OCI-LY7 (cell line): ENCODE results near the gene JAM3. TPM values are rescaled to one million over a fixed set of nuclear protein-coding genes. Genes with fewer than 3 reads are reported as not detected.

Experiments
- BruUV-seq: library from RNA; stranded (reverse); fragments of 400-500 nt; replicated peaks from 2 replicates; lab custom pipeline; 2021; lab: Mats Ljungman, UMichigan
- CTCF ChIA-PET: fragments of 300-600 bp; sonication (Branson Sonifier 250); formaldehyde crosslinking; loops from one replicate; lab custom pipeline; 2022; ENCODE audit warnings: antibody characterized with exemption; ENCODE audit not compliant: unreplicated experiment; lab: Charles Lee
- POLR2A ChIA-PET: fragments of 300-600 bp; sonication (Branson Sonifier 250); formaldehyde crosslinking; loops from one replicate; lab custom pipeline; 2022; ENCODE audit warnings: antibody characterized with exemption; lab: Charles Lee
- DNase-seq: peaks from one replicate; pipeline ENCODE4 v3.0.0-alpha.2; 2015; ENCODE audit warnings: low spot score
- H2AFZ ChIP-seq: fragments of 200-600 bp; sonication (generic), shearing (Covaris generic); 2 replicates; pipeline ENCODE4 v1.6.1; 2014; ENCODE audit warnings: mild to moderate bottlenecking, antibody characterized with exemption, low read length, moderate library complexity
- H3K27ac ChIP-seq: fragments of 200-600 bp; sonication (generic); 2 replicates; pipeline ENCODE4 v1.5.1; 2014; ENCODE audit warnings: mixed run types, low read depth, mild to moderate bottlenecking, moderate library complexity, low read length, inconsistent platforms; ENCODE audit not compliant: poor library complexity, severe bottlenecking
- H3K36me3 ChIP-seq: fragments of 200-600 bp; sonication (generic); 2 replicates; pipeline ENCODE4 v1.6.1; 2014; ENCODE audit warnings: mild to moderate bottlenecking, antibody characterized with exemption, low read length, moderate library complexity, mixed read lengths; ENCODE audit not compliant: insufficient read depth
- H3K4me1 ChIP-seq: fragments of 200-600 bp; sonication (generic); 2 replicates; pipeline ENCODE4 v1.5.1; 2014; ENCODE audit warnings: mild to moderate bottlenecking, low read length; ENCODE audit not compliant: insufficient read depth, poor library complexity, severe bottlenecking
- H3K4me2 ChIP-seq: fragments of 200-600 bp; sonication (generic); 2 replicates; pipeline ENCODE4 v1.6.1; 2014; ENCODE audit warnings: mild to moderate bottlenecking, low read length
- H3K4me3 ChIP-seq: fragments of 200-600 bp; sonication (generic); 2 replicates; pipeline ENCODE4 v1.5.1; 2014; ENCODE audit warnings: mild to moderate bottlenecking, low read depth, low read length; ENCODE audit not compliant: poor library complexity, severe bottlenecking
- H3K79me2 ChIP-seq: fragments of 200-600 bp; sonication (generic); 2 replicates; pipeline ENCODE4 v1.6.1; 2016; ENCODE audit warnings: low read depth, mild to moderate bottlenecking, low read length, moderate library complexity, mixed read lengths; ENCODE audit not compliant: insufficient read depth
- H3K9me2 ChIP-seq: fragments of 200-600 bp; sonication (generic); 2 replicates; pipeline ENCODE4 v1.6.1; 2016; ENCODE audit warnings: mild to moderate bottlenecking, low read length, mixed read lengths; ENCODE audit not compliant: insufficient read depth
- H3K9me3 ChIP-seq: fragments of 200-600 bp; sonication (generic); 2 replicates; pipeline ENCODE4 v1.6.1; 2014; ENCODE audit warnings: mild to moderate bottlenecking, mixed run types, low read length, mixed read lengths
- H4K20me1 ChIP-seq: fragments of 200-600 bp; sonication (generic); 2 replicates; pipeline ENCODE4 v1.6.1; 2014; ENCODE audit warnings: mild to moderate bottlenecking, antibody characterized with exemption, low read length, moderate library complexity, mixed read lengths; ENCODE audit not compliant: insufficient read depth
- EZH2phosphoT487 ChIP-seq: fragments of 200-600 bp; sonication (generic); IDR thresholded peaks from 2 replicates; pipeline ENCODE4 v1.6.1; 2018; ENCODE audit warnings: low read depth, borderline replicate concordance, mild to moderate bottlenecking, mixed run types, antibody characterized with exemption, low read length, moderate library complexity, mixed read lengths
- intact Hi-C: fragments of 100-400 bp; cut with micrococcal nuclease; formaldehyde crosslinking; loops from one replicate; pipeline ENCODE4 v1.10.0; 2022; ENCODE audit not compliant: unreplicated experiment
- total RNA-seq, 2 experiments: library from RNA; depleted of rRNA in 1 of 2; stranded (reverse); fragments of >200 nt in 1 of 2; shearing (Covaris generic) in 1 of 2; gene quantifications; 2 replicates each; pipeline ENCODE4 v1.2.3, GENCODE V29; 2014 to 2022
- TF ChIP-seq, protein P1 (sequence below): fragments of 200-600 bp; sonication (generic); conservative IDR thresholded peaks from 2 replicates; pipeline ENCODE4 v1.5.1; 2014; ENCODE audit warnings: mild to moderate bottlenecking, antibody characterized with exemption, low read length, moderate library complexity, mixed read lengths

Gene JAM3
- total RNA-seq, 2 experiments from 2014 or later = not detected

DNA sequence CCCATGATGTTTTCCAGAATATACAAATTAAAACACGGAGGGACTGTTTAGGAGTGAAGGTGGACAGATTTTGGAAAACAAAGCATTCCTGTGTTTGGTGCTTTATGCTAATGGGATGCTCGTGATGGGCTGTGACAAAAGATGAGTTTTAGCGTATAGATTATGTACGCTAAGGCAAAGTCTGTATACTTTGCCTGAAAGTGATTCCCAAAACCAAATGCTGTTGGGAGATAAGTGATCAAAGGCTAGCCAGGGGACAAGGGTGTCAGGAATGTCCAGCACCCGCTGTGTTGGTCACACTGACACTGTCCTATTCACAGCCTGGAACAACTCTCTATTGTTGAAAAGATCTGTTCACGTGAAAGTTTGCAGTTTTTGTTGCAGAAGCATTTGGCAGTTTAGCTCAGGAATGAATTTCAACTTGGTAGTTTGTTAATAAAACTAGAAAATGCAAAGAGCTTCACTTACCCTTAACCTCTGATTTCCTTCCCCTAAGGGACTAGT is 1.5 kb downstream of the JAM3 start:
- H3K4me3 ChIP-seq = no peak overlapping the region

DNA sequence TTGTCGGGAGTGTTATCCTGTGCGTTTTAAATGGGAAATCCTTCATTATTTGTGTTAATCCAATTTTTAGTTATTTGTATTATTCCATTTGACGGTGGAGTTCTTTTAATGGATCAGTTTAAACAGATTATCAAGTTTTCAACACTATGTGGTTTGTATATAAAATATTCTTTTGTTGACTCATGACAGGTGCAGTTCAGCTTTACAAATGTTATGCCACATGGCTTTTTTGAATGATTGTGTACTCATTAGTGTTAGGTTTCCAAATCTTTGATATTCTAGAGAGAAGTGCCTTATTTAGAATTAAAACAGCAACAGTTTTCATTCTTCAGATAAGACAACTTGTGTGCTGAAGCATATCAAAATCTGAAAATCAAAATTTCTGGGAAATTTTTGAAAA is 2.4 kb downstream of the JAM3 start:
- DNase-seq = no peak
- Histone ChIP-seq H4K20me1 (no peaks in the 10 kb centered on the region), H3K36me3 (no peaks in the 10 kb centered on the region), H3K79me2 (no peaks in the 10 kb centered on the region), H2AFZ (no peak overlapping the region), H3K4me1 (peaks cover 2% of the 10 kb centered on the region), H3K9me2 (no peaks in the 10 kb centered on the region), H3K27ac (no peak overlapping the region), H3K4me2 (no peak overlapping the region), H3K9me3 (no peaks in the 10 kb centered on the region), H3K4me3 (no peak overlapping the region)
- TF ChIP-seq, protein P1, sequence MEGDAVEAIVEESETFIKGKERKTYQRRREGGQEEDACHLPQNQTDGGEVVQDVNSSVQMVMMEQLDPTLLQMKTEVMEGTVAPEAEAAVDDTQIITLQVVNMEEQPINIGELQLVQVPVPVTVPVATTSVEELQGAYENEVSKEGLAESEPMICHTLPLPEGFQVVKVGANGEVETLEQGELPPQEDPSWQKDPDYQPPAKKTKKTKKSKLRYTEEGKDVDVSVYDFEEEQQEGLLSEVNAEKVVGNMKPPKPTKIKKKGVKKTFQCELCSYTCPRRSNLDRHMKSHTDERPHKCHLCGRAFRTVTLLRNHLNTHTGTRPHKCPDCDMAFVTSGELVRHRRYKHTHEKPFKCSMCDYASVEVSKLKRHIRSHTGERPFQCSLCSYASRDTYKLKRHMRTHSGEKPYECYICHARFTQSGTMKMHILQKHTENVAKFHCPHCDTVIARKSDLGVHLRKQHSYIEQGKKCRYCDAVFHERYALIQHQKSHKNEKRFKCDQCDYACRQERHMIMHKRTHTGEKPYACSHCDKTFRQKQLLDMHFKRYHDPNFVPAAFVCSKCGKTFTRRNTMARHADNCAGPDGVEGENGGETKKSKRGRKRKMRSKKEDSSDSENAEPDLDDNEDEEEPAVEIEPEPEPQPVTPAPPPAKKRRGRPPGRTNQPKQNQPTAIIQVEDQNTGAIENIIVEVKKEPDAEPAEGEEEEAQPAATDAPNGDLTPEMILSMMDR = no peak
- TF ChIP-seq EZH2phosphoT487 = no peak
- intact Hi-C loops = no loop called here
- no TSS peak for BruUV-seq
- ChIA-PET POLR2A (no interaction called here), CTCF (no interaction called here)

More for the DNA sequence above, 1.5 kb downstream of the JAM3 start:
- ChIA-PET CTCF (no interaction called here), POLR2A (no interaction called here)
- Histone ChIP-seq H3K79me2 (no peaks in the 10 kb centered on the region), H3K4me1 (peaks cover 2% of the 10 kb centered on the region), H3K36me3 (no peaks in the 10 kb centered on the region), H2AFZ (no peak overlapping the region), H3K9me2 (no peaks in the 10 kb centered on the region), H4K20me1 (no peaks in the 10 kb centered on the region), H3K4me2 (no peak overlapping the region), H3K9me3 (no peaks in the 10 kb centered on the region), H3K27ac (no peak overlapping the region)
- intact Hi-C loops = no loop called here
- DNase-seq = no peak
- no TSS peak for BruUV-seq
- TF ChIP-seq EZH2phosphoT487 = no peak
- TF ChIP-seq, protein P1 = no peak

DNA sequence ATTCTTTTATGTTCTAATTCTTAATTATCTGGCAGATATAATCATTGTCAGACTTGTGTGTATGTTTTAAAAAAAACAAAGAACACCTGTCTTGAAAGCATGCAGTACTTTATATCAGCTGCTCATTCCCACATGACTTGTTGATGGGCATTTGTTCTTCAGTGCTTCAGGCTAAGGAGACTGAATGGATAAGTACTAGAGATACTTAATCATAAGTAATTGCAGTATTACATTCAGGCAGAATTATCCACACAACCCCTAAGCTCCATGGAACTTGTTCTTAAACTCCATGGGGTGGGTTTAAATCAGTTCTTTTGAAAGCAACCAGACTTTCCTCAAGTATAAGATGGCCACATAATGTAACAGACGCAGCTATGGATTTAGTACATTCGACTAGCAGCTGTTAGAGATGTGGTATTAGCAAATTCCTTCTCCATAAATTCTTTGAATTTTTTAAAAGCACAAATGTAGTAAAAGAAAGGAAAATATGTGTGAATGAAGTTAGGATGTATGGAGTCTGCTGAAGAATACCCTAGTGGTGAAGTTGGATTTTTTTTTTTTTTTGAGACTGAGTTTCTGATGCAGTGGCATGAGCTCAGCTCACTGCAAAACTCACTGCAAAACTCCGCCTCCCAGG is 3.0 kb downstream of the JAM3 start:
- no TSS peak for BruUV-seq
- H3K9me2 ChIP-seq = no peaks in the 10 kb centered on the region
- peaks cover 2% of the 10 kb centered on the region for H3K4me1 ChIP-seq
- H4K20me1 ChIP-seq = no peaks in the 10 kb centered on the region
- H3K27ac ChIP-seq = no peak overlapping the region
- intact Hi-C loops = no loop called here
- no peak overlapping the region for H3K4me3 ChIP-seq
- H3K36me3 ChIP-seq = no peaks in the 10 kb centered on the region
- H3K4me2 ChIP-seq = no peak overlapping the region
- ChIA-PET POLR2A (no interaction called here), CTCF (no interaction called here)
- no peaks in the 10 kb centered on the region for H3K79me2 ChIP-seq
- no peaks in the 10 kb centered on the region for H3K9me3 ChIP-seq
- TF ChIP-seq EZH2phosphoT487 = no peak
- TF ChIP-seq, protein P1 = no peak
- H2AFZ ChIP-seq = no peak overlapping the region
- no peak for DNase-seq
